H4 (cell line): ENCODE measurements around the gene CDH22. TPM values are rescaled to one million over a fixed set of nuclear protein-coding genes. Genes with fewer than 3 reads are reported as not detected.

Experiments used
- DNase-seq: peaks from one replicate; pipeline ENCODE4 v3.0.0-alpha.2; 2015; ENCODE audit warnings: low spot score
- total RNA-seq: library from RNA; depleted of rRNA; stranded (reverse); fragments of >200 nt; shearing (Covaris generic); gene quantifications from 2 replicates; pipeline ENCODE4 v1.2.3, GENCODE V29; 2014

The CDH22 gene
- total RNA-seq, 1 experiment from 2014 or later, result not detected

DNA sequence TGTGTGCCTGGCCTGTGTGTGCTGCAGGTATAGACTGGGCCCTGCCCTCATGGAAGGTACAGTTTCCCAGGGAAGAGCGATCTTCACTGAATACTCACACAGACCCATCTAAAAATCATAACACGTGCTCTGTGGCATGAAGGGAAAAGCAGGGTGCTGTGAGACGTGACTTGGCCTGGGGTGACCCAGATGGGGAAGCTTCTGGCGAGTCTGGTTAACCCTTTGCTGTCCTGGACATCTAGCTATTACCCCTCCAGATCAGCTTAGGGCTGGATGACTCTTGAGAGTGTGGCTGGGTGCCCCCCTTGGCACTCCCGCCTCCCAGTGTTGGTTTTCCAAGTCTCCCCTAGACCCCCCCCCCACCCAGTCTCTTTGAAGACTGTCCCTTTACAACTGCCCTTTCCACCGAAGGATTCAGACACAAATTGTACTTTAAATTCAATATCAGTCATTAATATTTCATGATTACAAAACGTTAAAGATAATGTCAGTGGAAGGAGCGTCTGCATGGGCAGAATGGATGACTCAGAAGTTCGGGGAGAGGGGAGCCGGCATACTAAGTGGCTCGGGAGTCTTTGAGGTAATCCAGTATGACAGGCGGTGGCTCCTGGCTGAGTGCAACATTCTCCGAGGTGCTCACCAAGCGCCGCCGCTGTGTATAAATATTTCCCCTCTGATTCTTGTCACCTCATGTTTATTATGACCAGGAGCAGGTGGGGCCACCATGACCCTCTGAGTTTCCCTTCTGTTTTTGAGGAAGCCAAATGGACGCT lies 112.8 kb downstream of the CDH22 start:
- no peak for DNase-seq

GRCh38 chr20:46194409-46194808 lies 113.9 kb downstream of the CDH22 start:
- DNase-seq, result no peak

- no peak for DNase-seq
Observed at GRCh38 chr20:46192376-46192944, 115.8 kb downstream of the CDH22 start.

DNA sequence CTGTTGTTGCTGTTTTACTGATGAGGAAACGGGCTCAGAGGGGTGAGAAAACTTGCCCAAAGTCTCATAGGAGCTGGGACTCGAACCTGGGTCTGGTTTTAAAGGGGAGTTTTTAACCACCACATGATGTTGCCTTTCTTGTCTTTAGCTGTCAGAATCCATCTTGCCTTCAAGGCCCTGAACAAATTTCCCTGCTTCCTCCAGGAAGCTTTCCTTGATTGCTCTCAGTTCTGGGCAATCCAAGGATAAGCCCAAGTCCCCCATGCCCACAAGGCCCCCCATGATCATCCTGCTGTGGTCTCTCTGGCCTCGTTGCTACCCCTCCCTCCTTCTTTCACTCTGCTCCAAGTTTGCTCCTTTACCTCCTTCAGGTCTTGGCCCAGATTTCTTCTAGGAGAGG lies 116.7 kb downstream of the CDH22 start:
- DNase-seq, result no peak

GRCh38 chr20:46191168-46191540 lies 117.1 kb downstream of the CDH22 start:
- DNase-seq, result no peak

DNA sequence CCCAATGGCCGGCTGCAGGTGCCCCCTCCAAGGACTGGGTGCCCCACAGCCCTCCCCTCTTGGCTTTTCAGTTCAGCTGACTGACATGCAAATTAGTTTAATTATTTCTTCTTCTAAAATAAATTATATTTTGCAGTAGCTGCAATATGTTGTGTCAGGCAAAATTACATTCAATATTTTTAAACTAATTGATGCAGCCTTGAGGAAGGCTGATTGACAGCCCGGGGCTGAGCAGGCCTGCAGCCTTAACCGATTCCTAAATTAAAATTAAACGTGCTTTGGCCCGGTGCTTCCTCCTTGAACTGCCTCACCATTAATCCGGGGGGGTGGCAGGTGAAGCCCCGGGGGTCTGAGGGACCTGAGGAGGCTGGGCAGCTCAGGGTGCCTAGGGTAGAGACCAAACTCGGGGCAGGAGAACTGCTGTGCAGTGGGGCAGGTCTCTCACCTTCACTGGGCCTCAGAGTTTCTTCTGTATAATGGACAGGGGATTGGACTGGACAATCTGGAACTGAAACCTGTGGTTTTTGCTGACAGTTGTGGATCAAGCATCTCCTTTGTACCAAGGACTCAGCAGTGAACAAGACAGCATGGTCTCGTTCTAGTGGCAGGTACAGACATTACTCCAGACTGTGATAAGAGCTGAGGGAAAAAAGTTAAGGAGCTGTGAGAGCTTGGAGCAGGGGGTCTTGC lies 117.7 kb downstream of the CDH22 start:
- DNase-seq, result no peak

DNA sequence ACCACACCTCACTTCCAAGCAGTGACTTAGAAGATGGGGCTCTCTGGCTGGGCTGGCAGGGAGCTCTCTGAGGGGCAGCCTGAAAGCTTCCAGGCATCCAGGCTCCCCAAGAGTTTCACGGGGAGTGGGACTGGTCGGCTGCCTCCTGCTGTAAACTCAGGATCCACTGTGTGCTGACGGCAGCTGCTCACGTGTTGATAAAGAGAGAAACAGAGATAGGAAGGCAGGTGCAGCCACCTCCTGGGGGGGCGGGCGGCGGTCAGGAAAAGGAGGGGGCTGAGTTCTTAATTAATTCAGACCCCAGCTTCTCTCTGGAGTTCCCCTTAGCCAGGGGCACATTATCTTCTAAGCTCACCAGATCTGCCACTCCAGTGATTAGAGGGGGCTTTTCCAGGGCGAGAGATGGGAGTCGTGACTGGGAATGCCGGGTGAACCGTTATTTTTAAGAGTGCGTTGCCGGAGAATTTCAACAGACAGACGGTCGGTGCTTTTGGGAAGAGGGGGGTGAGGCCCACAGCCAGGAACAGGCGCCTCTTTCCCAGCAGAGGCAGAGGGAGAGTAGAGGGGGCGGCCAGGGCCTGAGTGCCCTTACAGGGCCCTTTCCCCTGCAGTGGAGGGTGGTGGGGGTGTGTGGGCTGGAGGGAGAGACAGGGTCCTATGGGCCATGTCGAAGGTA lies 119.3 kb downstream of the CDH22 start:
- no peak for DNase-seq

- DNase-seq, result no peak
Observed at GRCh38 chr20:46186210-46186609, 122.1 kb downstream of the CDH22 start.

- no peak for DNase-seq
Observed at GRCh38 chr20:46185353-46185752, 122.9 kb downstream of the CDH22 start.

- DNase-seq, result no peak
Observed at GRCh38 chr20:46183768-46184167, 124.5 kb downstream of the CDH22 start.

GRCh38 chr20:46182276-46183200 lies 125.8 kb downstream of the CDH22 start:
- DNase-seq, result no peak

- no peak for DNase-seq
Observed at GRCh38 chr20:46179862-46180261, 128.4 kb downstream of the CDH22 start.

DNA sequence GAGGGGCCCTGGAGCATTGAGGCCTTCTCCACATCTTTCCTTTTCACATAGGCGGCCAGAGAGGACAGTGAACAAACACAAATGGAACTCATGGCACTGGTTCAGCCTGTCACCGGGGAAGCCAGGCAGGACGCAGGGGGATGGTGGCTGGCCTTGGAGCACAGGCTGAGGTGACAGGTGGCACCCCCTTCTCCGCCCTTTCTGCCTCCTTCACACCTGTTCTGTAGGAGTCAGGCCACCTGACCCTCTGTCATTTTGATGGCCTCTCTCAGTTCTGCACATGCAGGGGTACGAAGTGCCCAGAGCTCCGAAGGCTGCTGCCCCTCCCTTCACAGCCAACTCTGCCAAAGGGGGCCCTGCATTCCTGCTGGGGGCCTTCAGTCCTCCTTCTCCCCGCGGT lies 129.4 kb downstream of the CDH22 start:
- no peak for DNase-seq

GRCh38 chr20:46177768-46178167 lies 130.5 kb downstream of the CDH22 start:
- no peak for DNase-seq

- no peak for DNase-seq
Observed at GRCh38 chr20:46176739-46177378, 131.4 kb downstream of the CDH22 start.

GRCh38 chr20:46175127-46175494 lies 133.2 kb downstream of the CDH22 start:
- DNase-seq, result no peak

DNA sequence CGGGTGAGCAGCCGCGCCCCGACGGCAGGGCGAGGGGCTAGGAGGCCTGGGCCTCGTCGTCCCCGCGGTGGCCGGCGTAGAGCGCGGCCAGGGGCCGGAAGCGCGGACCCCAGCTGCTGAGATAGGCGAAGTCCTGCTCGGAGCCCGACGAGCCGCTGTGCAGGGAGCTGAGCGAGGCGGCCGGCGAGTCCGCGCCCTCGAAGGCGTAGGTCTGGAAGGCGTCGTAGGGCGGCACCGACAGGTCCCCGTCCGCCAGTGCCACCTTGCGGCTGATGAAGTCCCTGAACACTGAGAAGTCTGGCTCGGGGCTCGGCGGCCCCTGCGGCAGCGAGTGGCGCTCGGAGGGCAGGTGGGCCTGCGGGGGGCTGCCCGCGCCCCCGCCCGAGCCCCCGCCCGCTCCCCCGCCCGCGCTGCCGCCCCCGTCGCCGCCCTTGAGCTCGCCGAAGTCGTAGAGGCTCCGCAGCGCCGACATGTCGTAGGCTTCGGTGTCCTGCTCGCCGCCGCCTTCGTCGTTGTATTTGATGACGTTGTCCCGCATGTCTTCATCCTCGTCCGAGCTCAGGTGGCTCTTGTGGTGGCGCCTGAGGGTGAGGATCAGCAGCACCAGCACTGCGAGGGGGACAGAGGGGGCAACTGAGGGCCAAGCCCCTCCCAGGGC lies 133.7 kb downstream of the CDH22 start:
- DNase-seq, result no peak

DNA sequence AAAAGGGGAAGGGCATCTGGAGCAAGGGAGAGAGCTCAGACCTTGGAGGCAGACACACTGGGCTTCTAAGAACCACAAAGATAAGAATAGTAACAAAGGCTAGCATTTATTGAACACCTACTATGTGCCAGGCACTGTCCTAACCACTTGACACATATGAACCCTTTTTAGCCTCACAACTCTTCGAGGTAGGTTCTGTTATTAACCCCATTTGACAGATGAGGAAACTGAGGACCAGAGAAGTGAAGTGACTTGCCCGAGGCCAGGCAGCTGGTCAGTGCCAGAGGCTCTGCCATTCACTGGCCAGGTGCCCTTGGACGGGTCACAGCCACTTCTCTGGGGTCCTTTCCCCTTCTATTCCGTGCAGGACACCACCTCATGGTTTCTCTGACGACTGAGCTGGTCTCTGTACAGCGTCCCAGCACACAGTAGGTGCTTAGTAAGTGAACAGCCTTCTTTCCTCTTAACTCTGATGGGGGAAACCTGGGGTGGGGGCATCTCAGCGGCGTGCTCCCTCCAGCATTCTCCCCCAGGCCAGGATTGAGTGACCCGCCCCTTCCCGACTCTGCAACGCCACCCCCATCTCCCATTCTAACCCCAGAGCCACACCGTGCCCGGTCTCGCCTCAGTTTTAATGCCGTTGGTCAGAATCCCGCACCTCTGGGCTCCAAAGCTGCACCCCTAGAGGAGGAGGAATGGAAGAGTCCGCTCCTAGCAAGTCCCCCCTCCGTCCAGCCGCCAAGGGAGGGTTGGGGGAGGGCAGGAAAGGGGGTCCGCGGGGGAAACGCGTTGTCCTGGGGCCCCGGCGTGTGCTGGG lies 134.4 kb downstream of the CDH22 start:
- DNase-seq, result no peak

DNA sequence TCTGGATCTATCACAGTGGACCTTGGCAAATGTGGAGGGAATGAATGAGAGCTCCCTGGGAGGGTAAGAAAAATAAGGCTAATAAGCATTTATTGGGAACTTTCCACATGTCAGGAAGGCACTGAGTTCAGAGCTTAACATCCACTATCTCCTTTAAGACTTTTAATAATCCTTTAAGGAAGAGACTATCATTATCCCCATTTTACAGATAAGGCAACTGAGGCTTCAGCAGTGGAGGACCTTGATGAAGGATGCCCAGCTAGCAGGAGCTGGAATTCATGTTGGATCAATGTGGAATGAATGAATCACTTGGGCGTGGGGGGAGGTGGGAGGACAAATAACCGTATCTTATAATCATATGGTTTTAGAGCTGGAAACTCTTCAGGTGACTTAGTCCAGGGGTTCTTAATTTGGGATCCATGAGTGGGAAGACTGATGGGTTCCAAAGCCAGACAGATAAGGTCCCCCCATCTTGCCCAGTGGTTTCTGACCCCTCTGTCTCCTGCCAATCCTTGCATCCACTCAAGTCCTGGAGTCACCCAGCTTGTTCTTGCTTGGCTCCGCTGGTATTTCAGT lies 135.2 kb downstream of the CDH22 start:
- no peak for DNase-seq
